Mesenchymal stem cell (in vitro differentiated cells and primary cell): Measurements from ENCODE around the gene DMXL1.
"Not testable (repeated sequence)": the region's sequence is repeated elsewhere in the genome, so short reads cannot be mapped to it uniquely, and the experiment has no call there.

Source experiments
- DNase-seq: peaks from one replicate; pipeline ENCODE4 v3.0.0-alpha.2; 2013
- H2AFZ ChIP-seq: one replicate; pipeline ENCODE4 v1.6.1; 2013; ENCODE audit warnings: low read depth, mild to moderate bottlenecking, control low read depth, inconsistent platforms, low read length, moderate library complexity
- H2AK5ac ChIP-seq: 2 replicates; pipeline ENCODE4 v1.6.1; 2013; ENCODE audit warnings: low read length, moderate library complexity, mild to moderate bottlenecking, inconsistent platforms; ENCODE audit not compliant: severe bottlenecking
- H2BK120ac ChIP-seq: one replicate; pipeline ENCODE4 v1.6.1; 2013; ENCODE audit warnings: low read depth, mild to moderate bottlenecking, inconsistent platforms, low read length, moderate library complexity
- H2BK12ac ChIP-seq, 2 experiments: one replicate each; pipeline ENCODE4 v1.6.1; 2013; ENCODE audit warnings: inconsistent platforms in 2 of 2, low read length in 2 of 2, mild to moderate bottlenecking in 2 of 2, moderate library complexity in 2 of 2, control low read depth in 1 of 2
- H2BK15ac ChIP-seq: one replicate; pipeline ENCODE4 v1.6.1; 2013; ENCODE audit warnings: mild to moderate bottlenecking, low read depth, inconsistent platforms; ENCODE audit not compliant: poor library complexity, severe bottlenecking
- H2BK5ac ChIP-seq: 2 replicates; pipeline ENCODE4 v1.6.1; 2013; ENCODE audit warnings: low read depth, mild to moderate bottlenecking, low read length, control low read depth, inconsistent platforms; ENCODE audit not compliant: poor library complexity, severe bottlenecking
- H3K14ac ChIP-seq, 2 experiments: one replicate each; pipeline ENCODE4 v1.6.1; 2013; ENCODE audit warnings: inconsistent platforms in 2 of 2, low read length in 2 of 2, control low read depth in 1 of 2, mild to moderate bottlenecking in 1 of 2, moderate library complexity in 1 of 2
- H3K18ac ChIP-seq, 2 experiments: one replicate each; pipeline ENCODE4 v1.6.1; 2013; ENCODE audit warnings: inconsistent platforms in 2 of 2, low read length in 2 of 2, control low read depth in 1 of 2, low read depth in 1 of 2, mild to moderate bottlenecking in 1 of 2
- H3K23ac ChIP-seq, 2 experiments: one replicate each; pipeline ENCODE4 v1.6.1; 2013; ENCODE audit warnings: inconsistent platforms in 2 of 2, low read length in 2 of 2, mild to moderate bottlenecking in 2 of 2, moderate library complexity in 2 of 2, control low read depth in 1 of 2
- H3K27ac ChIP-seq: 2 replicates; pipeline ENCODE4 v1.5.1; 2013; ENCODE audit warnings: mild to moderate bottlenecking, moderate library complexity, low read length, control low read depth, inconsistent platforms; ENCODE audit not compliant: poor library complexity, severe bottlenecking
- H3K27me3 ChIP-seq, 2 experiments: 2 replicates each; pipeline versions ENCODE4 v1.6.1 to v1.7.0; 2013; ENCODE audit warnings: low read length in 2 of 2, mild to moderate bottlenecking in 2 of 2, moderate library complexity in 2 of 2, control low read depth in 1 of 2, inconsistent platforms in 1 of 2; ENCODE audit not compliant: control insufficient read depth in 1 of 2, insufficient read depth in 1 of 2
- H3K36me3 ChIP-seq, 2 experiments: 2 replicates each; pipeline versions ENCODE4 v1.6.1 to v1.7.0; 2013; ENCODE audit warnings: low read length in 2 of 2, control low read depth in 1 of 2, inconsistent platforms in 1 of 2, low read depth in 1 of 2, mild to moderate bottlenecking in 1 of 2; ENCODE audit not compliant: insufficient read depth in 2 of 2, control insufficient read depth in 1 of 2
- H3K4ac ChIP-seq, 2 experiments: one replicate each; pipeline ENCODE4 v1.6.1; 2013; ENCODE audit warnings: inconsistent platforms in 2 of 2, low read length in 2 of 2, mild to moderate bottlenecking in 2 of 2, moderate library complexity in 2 of 2, control low read depth in 1 of 2, low read depth in 1 of 2
- H3K4me1 ChIP-seq: 2 replicates; pipeline ENCODE4 v1.6.1; 2013; ENCODE audit warnings: low read depth, low read length, control low read depth; ENCODE audit not compliant: control insufficient read depth, insufficient read depth
- H3K4me2 ChIP-seq: 2 replicates; pipeline ENCODE4 v1.6.1; 2013; ENCODE audit warnings: low read length, mild to moderate bottlenecking, inconsistent platforms; ENCODE audit not compliant: poor library complexity, severe bottlenecking
- H3K4me3 ChIP-seq, 2 experiments: 2 replicates each; pipeline versions ENCODE4 v1.5.1 to v1.7.0; 2013; ENCODE audit warnings: low read length in 2 of 2, mild to moderate bottlenecking in 2 of 2, control low read depth in 1 of 2, low read depth in 1 of 2; ENCODE audit not compliant: insufficient read depth in 1 of 2
- H3K79me1 ChIP-seq: replicated peaks from 2 replicates; pipeline ENCODE4 v1.6.1; 2013; ENCODE audit warnings: mild to moderate bottlenecking, control low read depth, low read length, inconsistent platforms; ENCODE audit not compliant: poor library complexity, severe bottlenecking
- H3K9ac ChIP-seq: 2 replicates; pipeline ENCODE4 v1.7.0; 2013; ENCODE audit warnings: mild to moderate bottlenecking, low read length, moderate library complexity
- H3K9me3 ChIP-seq: 2 replicates; pipeline ENCODE4 v1.7.0; 2013; ENCODE audit warnings: mild to moderate bottlenecking, low read length; ENCODE audit not compliant: control insufficient read depth
- H4K8ac ChIP-seq: one replicate; pipeline ENCODE4 v1.6.1; 2013; ENCODE audit warnings: inconsistent platforms, mild to moderate bottlenecking, low read length, moderate library complexity
- H4K91ac ChIP-seq: one replicate; pipeline ENCODE4 v1.6.1; 2013; ENCODE audit warnings: mild to moderate bottlenecking, low read length, inconsistent platforms
- WGBS: methylation state at CpG from one replicate; pipeline ENCODE4 v1.1.7; 2013; ENCODE audit warnings: mixed read lengths; 5-methylcytosine and 5-hydroxymethylcytosine counted together

Gene DMXL1

GRCh38 chr5:119239826-119240225 is 168.9 kb downstream of the DMXL1 start:
- H4K91ac ChIP-seq, H3K4ac ChIP-seq, H2BK5ac ChIP-seq, H3K4me2 ChIP-seq, H3K4me1 ChIP-seq, H3K27ac ChIP-seq, H3K4me3 ChIP-seq, H2AFZ ChIP-seq, H2AK5ac ChIP-seq, H3K9ac ChIP-seq, H2BK12ac ChIP-seq, H3K79me1 ChIP-seq, H2BK15ac ChIP-seq, H3K27me3 ChIP-seq, H3K14ac ChIP-seq, H3K18ac ChIP-seq, H2BK120ac ChIP-seq, DNase-seq, H3K23ac ChIP-seq, H3K9me3 ChIP-seq, H4K8ac ChIP-seq: not testable (repeated sequence)
- WGBS = 100% methylated on average over 2 of the region's 3 CpGs
- peaks cover 3 to 73% of the 10 kb centered on the region in 2 experiments for H3K36me3 ChIP-seq

GRCh38 chr5:119243888-119244287 is 173.0 kb downstream of the DMXL1 start:
- Histone ChIP-seq H3K18ac (no peak overlapping the region), H3K23ac (no peak overlapping the region), H2BK12ac (no peak overlapping the region), H3K27ac (no peak overlapping the region), H2BK120ac (no peak overlapping the region), H2BK15ac (no peak overlapping the region), H3K14ac (no peak overlapping the region), H3K27me3 (no peaks in the 10 kb centered on the region), H3K4me2 (no peak overlapping the region), H3K9me3 (no peaks in the 10 kb centered on the region), H4K8ac (no peak overlapping the region), H2AK5ac (no peak overlapping the region), H3K36me3 (peaks cover 6 to 63% of the 10 kb centered on the region in 2 experiments), H3K9ac (no peak overlapping the region), H3K4me3 (no peak overlapping the region), H2BK5ac (no peak overlapping the region), H3K79me1 (no peaks in the 10 kb centered on the region), H3K4me1 (no peaks in the 10 kb centered on the region), H2AFZ (no peak overlapping the region), H3K4ac (no peak overlapping the region), H4K91ac (no peak overlapping the region)
- no peak for DNase-seq
- WGBS = 96% methylated on average over 3 of the region's 3 CpGs

GRCh38 chr5:119250946-119251901 is 180.3 kb downstream of the DMXL1 start:
- H2BK12ac ChIP-seq = no peak overlapping the region
- H4K8ac ChIP-seq = no peak overlapping the region
- no peak overlapping the region for H3K27ac ChIP-seq
- no peaks in the 10 kb centered on the region for H3K4me1 ChIP-seq
- no peak overlapping the region for H2BK5ac ChIP-seq
- H2AFZ ChIP-seq = no peak overlapping the region
- H3K36me3 ChIP-seq = peaks cover 11 to 37% of the 10 kb centered on the region in 2 experiments
- WGBS = over 99% methylated on average over 6 of the region's 7 CpGs
- no peaks in the 10 kb centered on the region for H3K79me1 ChIP-seq
- no peak overlapping the region for H3K23ac ChIP-seq
- DNase-seq = no peak
- H2BK15ac ChIP-seq = no peak overlapping the region
- no peak overlapping the region for H3K4ac ChIP-seq
- no peak overlapping the region for H4K91ac ChIP-seq
- H3K9me3 ChIP-seq = peaks cover 25% of the 10 kb centered on the region
- H2AK5ac ChIP-seq = no peak overlapping the region
- H3K27me3 ChIP-seq = no peaks in the 10 kb centered on the region
- no peak overlapping the region for H3K4me2 ChIP-seq
- no peak overlapping the region for H3K9ac ChIP-seq
- H2BK120ac ChIP-seq = no peak overlapping the region
- no peak overlapping the region for H3K18ac ChIP-seq
- no peak overlapping the region for H3K14ac ChIP-seq
- H3K4me3 ChIP-seq = no peak overlapping the region

- no peak overlapping the region for H3K23ac ChIP-seq
- no peaks in the 10 kb centered on the region for H3K27me3 ChIP-seq
- peaks cover 66% of the 10 kb centered on the region for H3K9me3 ChIP-seq
- no peak for DNase-seq
- no peak overlapping the region for H3K9ac ChIP-seq
- no peak overlapping the region for H3K4ac ChIP-seq
- H3K79me1 ChIP-seq = no peaks in the 10 kb centered on the region
- 98% methylated on average over 5 of the region's 5 CpGs for WGBS
- H3K18ac ChIP-seq = no peak overlapping the region
- no peak overlapping the region for H2AFZ ChIP-seq
- no peak overlapping the region for H3K4me2 ChIP-seq
- peak overlapping the region in 1 of 2 experiments; percentile 24 for H3K4me3 ChIP-seq
- H3K4me1 ChIP-seq = no peaks in the 10 kb centered on the region
- H3K27ac ChIP-seq = no peak overlapping the region
- H2BK120ac ChIP-seq = no peak overlapping the region
- no peak overlapping the region for H2BK5ac ChIP-seq
- H2AK5ac ChIP-seq = no peak overlapping the region
- H4K91ac ChIP-seq = no peak overlapping the region
- H3K36me3 ChIP-seq = peaks cover 7 to 20% of the 10 kb centered on the region in 2 experiments
- no peak overlapping the region for H2BK15ac ChIP-seq
- no peak overlapping the region for H2BK12ac ChIP-seq
- H3K14ac ChIP-seq = no peak overlapping the region
- H4K8ac ChIP-seq = no peak overlapping the region
These were observed 184.9 kb downstream of the DMXL1 start for GRCh38 chr5:119255571-119256356.
